Measurements from ENCODE around the gene FYCO1.

DNA sequence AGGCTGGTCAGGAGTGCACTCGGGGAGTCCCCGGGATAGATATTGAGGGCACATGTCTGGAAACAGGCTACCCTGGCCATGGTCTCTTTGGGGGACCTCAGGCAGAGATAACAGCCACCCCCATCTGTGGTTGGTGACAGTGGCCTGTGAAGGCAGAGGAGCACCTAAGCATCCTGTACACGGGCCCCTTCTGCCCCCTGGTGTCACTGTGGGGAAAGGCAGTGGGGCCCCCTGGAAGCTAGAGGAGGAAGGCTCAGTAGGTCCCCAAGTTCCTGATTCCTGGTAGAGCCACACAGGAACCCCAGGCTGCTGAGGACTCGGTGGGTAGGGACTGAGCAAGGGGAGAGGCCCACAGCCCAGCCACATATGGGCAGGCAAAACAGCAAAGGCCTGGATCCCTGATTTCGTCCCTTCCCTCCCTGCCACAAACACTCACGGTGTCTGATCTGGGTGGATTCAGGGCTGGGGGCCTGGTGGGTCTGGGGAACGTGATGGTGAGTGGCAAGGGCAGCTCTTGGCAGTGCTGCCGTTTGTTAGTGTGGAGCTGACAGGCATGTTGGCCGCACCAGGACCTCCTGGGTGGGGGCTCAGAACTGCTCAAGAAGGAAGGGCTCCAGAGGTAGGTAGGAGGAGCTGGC, 66.5 kb downstream of the FYCO1 start:
- TF ChIP-seq, protein P1, sequence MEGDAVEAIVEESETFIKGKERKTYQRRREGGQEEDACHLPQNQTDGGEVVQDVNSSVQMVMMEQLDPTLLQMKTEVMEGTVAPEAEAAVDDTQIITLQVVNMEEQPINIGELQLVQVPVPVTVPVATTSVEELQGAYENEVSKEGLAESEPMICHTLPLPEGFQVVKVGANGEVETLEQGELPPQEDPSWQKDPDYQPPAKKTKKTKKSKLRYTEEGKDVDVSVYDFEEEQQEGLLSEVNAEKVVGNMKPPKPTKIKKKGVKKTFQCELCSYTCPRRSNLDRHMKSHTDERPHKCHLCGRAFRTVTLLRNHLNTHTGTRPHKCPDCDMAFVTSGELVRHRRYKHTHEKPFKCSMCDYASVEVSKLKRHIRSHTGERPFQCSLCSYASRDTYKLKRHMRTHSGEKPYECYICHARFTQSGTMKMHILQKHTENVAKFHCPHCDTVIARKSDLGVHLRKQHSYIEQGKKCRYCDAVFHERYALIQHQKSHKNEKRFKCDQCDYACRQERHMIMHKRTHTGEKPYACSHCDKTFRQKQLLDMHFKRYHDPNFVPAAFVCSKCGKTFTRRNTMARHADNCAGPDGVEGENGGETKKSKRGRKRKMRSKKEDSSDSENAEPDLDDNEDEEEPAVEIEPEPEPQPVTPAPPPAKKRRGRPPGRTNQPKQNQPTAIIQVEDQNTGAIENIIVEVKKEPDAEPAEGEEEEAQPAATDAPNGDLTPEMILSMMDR (IDR thresholded peaks at IDR 0.05): peak; percentile 57
- TF ChIP-seq POLR2A (IDR thresholded peaks at IDR 0.05; ENCODE audit: low read length) (no peak), NFE2L2 (conservative IDR thresholded peaks at IDR 0.05; ENCODE audit: low read length) (no peak), EHMT2 (IDR thresholded peaks at IDR 0.05; ENCODE audit: low read depth) (no peak), RAD21 (conservative IDR thresholded peaks at IDR 0.05 in 1 of 2, IDR thresholded peaks at IDR 0.05 in 1 of 2) (peak; percentile 74 to 82), KDM1A (IDR thresholded peaks at IDR 0.05; ENCODE audit: low read depth) (no peak)

Data from A549 (cell line).